ENCODE data around the gene POLR2E.

DNA sequence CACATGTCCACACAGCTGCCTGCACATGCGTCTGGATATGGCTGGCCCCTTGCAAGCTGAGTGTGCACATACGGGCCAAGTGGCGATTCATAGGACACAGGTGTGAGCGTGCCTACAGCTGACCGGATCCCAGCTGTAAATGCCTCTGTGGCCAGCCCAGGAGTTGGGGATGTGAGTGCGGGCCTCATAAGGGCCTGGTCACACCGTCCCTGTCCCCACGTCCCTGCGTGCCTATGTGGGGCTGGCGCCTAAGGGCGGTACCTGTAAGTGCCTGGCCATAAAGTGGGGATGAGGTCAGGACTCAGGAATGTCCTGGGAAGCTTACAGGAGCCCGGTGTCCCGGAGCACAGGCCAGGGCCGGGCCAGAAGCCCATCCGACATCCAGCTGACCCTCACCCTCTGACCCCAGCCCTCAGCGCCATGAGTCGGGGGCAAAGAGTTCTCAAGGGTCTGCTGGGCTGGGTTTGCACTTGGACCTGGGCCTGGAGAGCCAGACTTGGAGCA lies 29.5 kb downstream of the POLR2E start:
- TF ChIP-seq, protein P1, sequence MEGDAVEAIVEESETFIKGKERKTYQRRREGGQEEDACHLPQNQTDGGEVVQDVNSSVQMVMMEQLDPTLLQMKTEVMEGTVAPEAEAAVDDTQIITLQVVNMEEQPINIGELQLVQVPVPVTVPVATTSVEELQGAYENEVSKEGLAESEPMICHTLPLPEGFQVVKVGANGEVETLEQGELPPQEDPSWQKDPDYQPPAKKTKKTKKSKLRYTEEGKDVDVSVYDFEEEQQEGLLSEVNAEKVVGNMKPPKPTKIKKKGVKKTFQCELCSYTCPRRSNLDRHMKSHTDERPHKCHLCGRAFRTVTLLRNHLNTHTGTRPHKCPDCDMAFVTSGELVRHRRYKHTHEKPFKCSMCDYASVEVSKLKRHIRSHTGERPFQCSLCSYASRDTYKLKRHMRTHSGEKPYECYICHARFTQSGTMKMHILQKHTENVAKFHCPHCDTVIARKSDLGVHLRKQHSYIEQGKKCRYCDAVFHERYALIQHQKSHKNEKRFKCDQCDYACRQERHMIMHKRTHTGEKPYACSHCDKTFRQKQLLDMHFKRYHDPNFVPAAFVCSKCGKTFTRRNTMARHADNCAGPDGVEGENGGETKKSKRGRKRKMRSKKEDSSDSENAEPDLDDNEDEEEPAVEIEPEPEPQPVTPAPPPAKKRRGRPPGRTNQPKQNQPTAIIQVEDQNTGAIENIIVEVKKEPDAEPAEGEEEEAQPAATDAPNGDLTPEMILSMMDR (IDR thresholded peaks at IDR 0.05) = no peak
- TF ChIP-seq POLR2A (IDR thresholded peaks at IDR 0.05) (no peak), POLR2AphosphoS5 (IDR thresholded peaks at IDR 0.05) (no peak)

All from upper lobe of left lung (tissue), 4 donors.